ENCODE measurements around the gene GSTM3.

DNA sequence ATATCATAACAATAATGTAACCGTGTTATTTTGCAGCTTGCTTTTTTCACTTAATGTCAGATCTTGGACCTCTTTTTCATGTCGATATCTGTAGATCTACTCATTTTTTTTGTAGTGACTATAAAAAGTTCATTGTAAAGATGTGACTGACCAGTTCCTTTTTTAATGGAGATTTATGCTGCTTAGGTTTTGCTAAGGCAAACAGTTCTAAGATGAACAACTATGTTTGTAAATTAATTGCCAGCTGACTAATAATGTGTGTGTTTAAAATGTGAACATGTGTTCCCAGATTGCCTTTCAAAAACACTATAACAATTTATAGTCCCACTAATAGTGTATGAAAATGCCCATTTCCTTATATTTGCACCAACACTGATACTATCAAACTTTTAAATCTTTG, 41.0 kb upstream of the GSTM3 start:
- TF ChIP-seq ZNF140 (tag by site-specific recombination; IDR thresholded peaks at IDR 0.05) (no peak), ZNF585B (tag by site-specific recombination; IDR thresholded peaks at IDR 0.05) (no peak), GLIS1 (tag by site-specific recombination; IDR thresholded peaks at IDR 0.05) (no peak), FEZF1 (tag by site-specific recombination; IDR thresholded peaks at IDR 0.05) (no peak), ZNF596 (tag by site-specific recombination; IDR thresholded peaks at IDR 0.05) (no peak)
- TF ChIP-seq, protein P1, sequence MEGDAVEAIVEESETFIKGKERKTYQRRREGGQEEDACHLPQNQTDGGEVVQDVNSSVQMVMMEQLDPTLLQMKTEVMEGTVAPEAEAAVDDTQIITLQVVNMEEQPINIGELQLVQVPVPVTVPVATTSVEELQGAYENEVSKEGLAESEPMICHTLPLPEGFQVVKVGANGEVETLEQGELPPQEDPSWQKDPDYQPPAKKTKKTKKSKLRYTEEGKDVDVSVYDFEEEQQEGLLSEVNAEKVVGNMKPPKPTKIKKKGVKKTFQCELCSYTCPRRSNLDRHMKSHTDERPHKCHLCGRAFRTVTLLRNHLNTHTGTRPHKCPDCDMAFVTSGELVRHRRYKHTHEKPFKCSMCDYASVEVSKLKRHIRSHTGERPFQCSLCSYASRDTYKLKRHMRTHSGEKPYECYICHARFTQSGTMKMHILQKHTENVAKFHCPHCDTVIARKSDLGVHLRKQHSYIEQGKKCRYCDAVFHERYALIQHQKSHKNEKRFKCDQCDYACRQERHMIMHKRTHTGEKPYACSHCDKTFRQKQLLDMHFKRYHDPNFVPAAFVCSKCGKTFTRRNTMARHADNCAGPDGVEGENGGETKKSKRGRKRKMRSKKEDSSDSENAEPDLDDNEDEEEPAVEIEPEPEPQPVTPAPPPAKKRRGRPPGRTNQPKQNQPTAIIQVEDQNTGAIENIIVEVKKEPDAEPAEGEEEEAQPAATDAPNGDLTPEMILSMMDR (tag by site-specific recombination; IDR thresholded peaks at IDR 0.05): no peak
- TF ChIP-seq, protein P2, sequence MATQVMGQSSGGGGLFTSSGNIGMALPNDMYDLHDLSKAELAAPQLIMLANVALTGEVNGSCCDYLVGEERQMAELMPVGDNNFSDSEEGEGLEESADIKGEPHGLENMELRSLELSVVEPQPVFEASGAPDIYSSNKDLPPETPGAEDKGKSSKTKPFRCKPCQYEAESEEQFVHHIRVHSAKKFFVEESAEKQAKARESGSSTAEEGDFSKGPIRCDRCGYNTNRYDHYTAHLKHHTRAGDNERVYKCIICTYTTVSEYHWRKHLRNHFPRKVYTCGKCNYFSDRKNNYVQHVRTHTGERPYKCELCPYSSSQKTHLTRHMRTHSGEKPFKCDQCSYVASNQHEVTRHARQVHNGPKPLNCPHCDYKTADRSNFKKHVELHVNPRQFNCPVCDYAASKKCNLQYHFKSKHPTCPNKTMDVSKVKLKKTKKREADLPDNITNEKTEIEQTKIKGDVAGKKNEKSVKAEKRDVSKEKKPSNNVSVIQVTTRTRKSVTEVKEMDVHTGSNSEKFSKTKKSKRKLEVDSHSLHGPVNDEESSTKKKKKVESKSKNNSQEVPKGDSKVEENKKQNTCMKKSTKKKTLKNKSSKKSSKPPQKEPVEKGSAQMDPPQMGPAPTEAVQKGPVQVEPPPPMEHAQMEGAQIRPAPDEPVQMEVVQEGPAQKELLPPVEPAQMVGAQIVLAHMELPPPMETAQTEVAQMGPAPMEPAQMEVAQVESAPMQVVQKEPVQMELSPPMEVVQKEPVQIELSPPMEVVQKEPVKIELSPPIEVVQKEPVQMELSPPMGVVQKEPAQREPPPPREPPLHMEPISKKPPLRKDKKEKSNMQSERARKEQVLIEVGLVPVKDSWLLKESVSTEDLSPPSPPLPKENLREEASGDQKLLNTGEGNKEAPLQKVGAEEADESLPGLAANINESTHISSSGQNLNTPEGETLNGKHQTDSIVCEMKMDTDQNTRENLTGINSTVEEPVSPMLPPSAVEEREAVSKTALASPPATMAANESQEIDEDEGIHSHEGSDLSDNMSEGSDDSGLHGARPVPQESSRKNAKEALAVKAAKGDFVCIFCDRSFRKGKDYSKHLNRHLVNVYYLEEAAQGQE (tag by site-specific recombination; IDR thresholded peaks at IDR 0.05): no peak
- TF ChIP-seq, protein P3, sequence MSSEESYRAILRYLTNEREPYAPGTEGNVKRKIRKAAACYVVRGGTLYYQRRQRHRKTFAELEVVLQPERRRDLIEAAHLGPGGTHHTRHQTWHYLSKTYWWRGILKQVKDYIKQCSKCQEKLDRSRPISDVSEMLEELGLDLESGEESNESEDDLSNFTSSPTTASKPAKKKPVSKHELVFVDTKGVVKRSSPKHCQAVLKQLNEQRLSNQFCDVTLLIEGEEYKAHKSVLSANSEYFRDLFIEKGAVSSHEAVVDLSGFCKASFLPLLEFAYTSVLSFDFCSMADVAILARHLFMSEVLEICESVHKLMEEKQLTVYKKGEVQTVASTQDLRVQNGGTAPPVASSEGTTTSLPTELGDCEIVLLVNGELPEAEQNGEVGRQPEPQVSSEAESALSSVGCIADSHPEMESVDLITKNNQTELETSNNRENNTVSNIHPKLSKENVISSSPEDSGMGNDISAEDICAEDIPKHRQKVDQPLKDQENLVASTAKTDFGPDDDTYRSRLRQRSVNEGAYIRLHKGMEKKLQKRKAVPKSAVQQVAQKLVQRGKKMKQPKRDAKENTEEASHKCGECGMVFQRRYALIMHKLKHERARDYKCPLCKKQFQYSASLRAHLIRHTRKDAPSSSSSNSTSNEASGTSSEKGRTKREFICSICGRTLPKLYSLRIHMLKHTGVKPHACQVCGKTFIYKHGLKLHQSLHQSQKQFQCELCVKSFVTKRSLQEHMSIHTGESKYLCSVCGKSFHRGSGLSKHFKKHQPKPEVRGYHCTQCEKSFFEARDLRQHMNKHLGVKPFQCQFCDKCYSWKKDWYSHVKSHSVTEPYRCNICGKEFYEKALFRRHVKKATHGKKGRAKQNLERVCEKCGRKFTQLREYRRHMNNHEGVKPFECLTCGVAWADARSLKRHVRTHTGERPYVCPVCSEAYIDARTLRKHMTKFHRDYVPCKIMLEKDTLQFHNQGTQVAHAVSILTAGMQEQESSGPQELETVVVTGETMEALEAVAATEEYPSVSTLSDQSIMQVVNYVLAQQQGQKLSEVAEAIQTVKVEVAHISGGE (tag by site-specific recombination; conservative IDR thresholded peaks at IDR 0.05; ENCODE audit: low read depth): no peak
- TF ChIP-seq, protein P4, sequence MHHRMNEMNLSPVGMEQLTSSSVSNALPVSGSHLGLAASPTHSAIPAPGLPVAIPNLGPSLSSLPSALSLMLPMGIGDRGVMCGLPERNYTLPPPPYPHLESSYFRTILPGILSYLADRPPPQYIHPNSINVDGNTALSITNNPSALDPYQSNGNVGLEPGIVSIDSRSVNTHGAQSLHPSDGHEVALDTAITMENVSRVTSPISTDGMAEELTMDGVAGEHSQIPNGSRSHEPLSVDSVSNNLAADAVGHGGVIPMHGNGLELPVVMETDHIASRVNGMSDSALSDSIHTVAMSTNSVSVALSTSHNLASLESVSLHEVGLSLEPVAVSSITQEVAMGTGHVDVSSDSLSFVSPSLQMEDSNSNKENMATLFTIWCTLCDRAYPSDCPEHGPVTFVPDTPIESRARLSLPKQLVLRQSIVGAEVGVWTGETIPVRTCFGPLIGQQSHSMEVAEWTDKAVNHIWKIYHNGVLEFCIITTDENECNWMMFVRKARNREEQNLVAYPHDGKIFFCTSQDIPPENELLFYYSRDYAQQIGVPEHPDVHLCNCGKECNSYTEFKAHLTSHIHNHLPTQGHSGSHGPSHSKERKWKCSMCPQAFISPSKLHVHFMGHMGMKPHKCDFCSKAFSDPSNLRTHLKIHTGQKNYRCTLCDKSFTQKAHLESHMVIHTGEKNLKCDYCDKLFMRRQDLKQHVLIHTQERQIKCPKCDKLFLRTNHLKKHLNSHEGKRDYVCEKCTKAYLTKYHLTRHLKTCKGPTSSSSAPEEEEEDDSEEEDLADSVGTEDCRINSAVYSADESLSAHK (tag by site-specific recombination; IDR thresholded peaks at IDR 0.05): no peak

Measured in HEK293 (cell line).